HG02884 (cell line): ENCODE measurements around the gene SLC6A1.

Experiments
- ATAC-seq: cut with Tn5 transposase; IDR thresholded peaks from one replicate; pipeline ENCODE4 v1.9.1; 2021; ENCODE audit warnings: mild to moderate bottlenecking, moderate library complexity; ENCODE audit not compliant: unreplicated experiment

Gene SLC6A1

GRCh38 chr3:10992017-10992942 is at the start of gene SLC6A1:
Gene SLC6A1 (plus strand): TSS chr3:10992748. CDS start chr3:11017212, 24,464 bp downstream.
- no peak for ATAC-seq

- ATAC-seq, result no peak
Observed at GRCh38 chr3:10944866-10945265, 47.7 kb upstream of the SLC6A1 start.

- ATAC-seq, result peak; percentile 52
Observed at GRCh38 chr3:10945683-10946287, 46.8 kb upstream of the SLC6A1 start.

- no peak for ATAC-seq
Observed at GRCh38 chr3:10946526-10946925, 46.0 kb upstream of the SLC6A1 start.

GRCh38 chr3:10948326-10948725 is 44.2 kb upstream of the SLC6A1 start:
- ATAC-seq, result no peak

- ATAC-seq, result no peak
Observed at GRCh38 chr3:10949197-10949596, 43.4 kb upstream of the SLC6A1 start.

- no peak for ATAC-seq
Observed at GRCh38 chr3:10950476-10951294, 41.9 kb upstream of the SLC6A1 start.

GRCh38 chr3:10951295-10951926 is 41.1 kb upstream of the SLC6A1 start:
- no peak for ATAC-seq

GRCh38 chr3:10952525-10952924 is 40.0 kb upstream of the SLC6A1 start:
- no peak for ATAC-seq

- no peak for ATAC-seq
Observed at GRCh38 chr3:10954740-10955139, 37.8 kb upstream of the SLC6A1 start.

GRCh38 chr3:10955711-10956453 is 36.7 kb upstream of the SLC6A1 start:
- no peak for ATAC-seq

- no peak for ATAC-seq
Observed at GRCh38 chr3:10956531-10956930, 36.0 kb upstream of the SLC6A1 start.

GRCh38 chr3:10956986-10957385 is 35.6 kb upstream of the SLC6A1 start:
- ATAC-seq, result no peak

GRCh38 chr3:10957976-10958749 is 34.4 kb upstream of the SLC6A1 start:
- no peak for ATAC-seq

GRCh38 chr3:10960255-10960654 is 32.3 kb upstream of the SLC6A1 start:
- ATAC-seq, result no peak

- no peak for ATAC-seq
Observed at GRCh38 chr3:10961921-10962320, 30.6 kb upstream of the SLC6A1 start.

GRCh38 chr3:10962481-10963036 is 30.0 kb upstream of the SLC6A1 start:
- no peak for ATAC-seq

- ATAC-seq, result no peak
Observed at GRCh38 chr3:10964537-10965167, 27.9 kb upstream of the SLC6A1 start.

- no peak for ATAC-seq
Observed at GRCh38 chr3:10968401-10968800, 24.1 kb upstream of the SLC6A1 start.
